Mammary epithelial cell (primary cell): Measurements from ENCODE around the gene UQCRH.

Experiments
- CTCF ChIP-seq, 2 donors: IDR thresholded peaks in 1 of 2; conservative IDR thresholded peaks in 1 of 2; 2 replicates each; pipeline ENCODE4 v1.5.1; 2011 to 2012; ENCODE audit warnings: inconsistent platforms in 2 of 2, low read length in 2 of 2, mild to moderate bottlenecking in 2 of 2, control low read depth in 1 of 2, low read depth in 1 of 2; ENCODE audit not compliant: insufficient read depth in 1 of 2; ENCODE audit errors: extremely low read depth in 1 of 2
- EZH2 ChIP-seq: IDR thresholded peaks from 2 replicates; pipeline ENCODE4 v1.6.1; 2012; ENCODE audit warnings: low read length, inconsistent platforms, borderline replicate concordance

- no peak for TF ChIP-seq EZH2
- no peak for TF ChIP-seq CTCF (conservative IDR thresholded peaks at IDR 0.05 in 1 of 2, IDR thresholded peaks at IDR 0.05 in 1 of 2; ENCODE audit: extremely low read depth in 1 of 2, insufficient read depth in 1 of 2, low read depth in 1 of 2, low read length in 2 of 2)
These were observed 48.9 kb downstream of the UQCRH start for GRCh38 chr1:46352363-46352762.
